ENCODE data around the gene FGF1.

FGF1 gene

GRCh38 chr5:142609142-142609541 is 76.7 kb downstream of the FGF1 start:
- no peak for FAIRE-seq

GRCh38 chr5:142608081-142608480 is 77.8 kb downstream of the FGF1 start:
- no peak for FAIRE-seq

DNA sequence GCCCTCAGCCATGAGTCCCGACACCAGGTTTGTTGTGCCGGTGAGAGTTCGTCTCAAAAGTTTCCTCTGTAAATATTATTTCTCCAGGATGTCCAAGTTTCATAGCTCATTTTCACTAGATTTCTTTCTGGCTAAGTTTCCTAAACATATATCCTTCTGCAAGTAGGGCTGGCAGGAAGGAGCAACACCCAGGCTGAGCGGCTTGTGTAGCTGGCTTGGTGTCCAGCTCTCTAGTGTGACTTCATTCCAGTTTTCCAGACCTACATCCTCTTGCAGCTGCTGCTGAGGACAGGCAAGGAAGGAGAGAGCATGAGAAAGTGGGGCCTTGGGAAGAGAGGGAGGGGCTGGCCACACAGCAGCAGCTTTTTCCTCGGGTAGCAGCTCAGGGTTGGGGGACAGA is 80.3 kb downstream of the FGF1 start:
- FAIRE-seq, result no peak

DNA sequence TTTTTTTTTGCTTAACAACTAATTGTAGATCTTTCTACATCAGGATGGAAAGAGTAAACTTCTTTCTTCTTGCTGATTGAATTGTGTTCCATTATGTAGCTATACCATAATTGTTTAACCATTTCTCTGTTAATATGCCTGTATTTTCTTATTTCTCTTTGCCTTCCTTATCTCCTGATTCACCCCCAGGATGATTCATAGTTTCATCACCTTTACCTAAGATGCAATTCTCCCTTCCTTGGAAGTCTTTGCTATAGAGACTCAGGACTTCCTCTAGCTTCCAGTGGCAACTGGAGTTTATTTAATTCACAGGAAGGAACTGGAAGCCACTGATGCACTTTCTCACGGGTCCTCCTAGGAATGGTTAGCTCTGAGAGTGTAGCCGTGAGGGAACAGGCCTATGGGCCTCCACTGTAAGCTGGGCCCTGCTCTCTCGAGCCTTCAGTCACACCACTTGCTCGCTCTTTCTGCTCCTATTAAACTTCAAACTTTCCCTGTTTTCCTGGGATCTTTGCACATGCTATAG is 83.1 kb downstream of the FGF1 start:
- no peak for FAIRE-seq

- FAIRE-seq, result no peak
These were observed 84.5 kb downstream of the FGF1 start for GRCh38 chr5:142601432-142601831.

- no peak for FAIRE-seq
These were observed 85.1 kb downstream of the FGF1 start for GRCh38 chr5:142600611-142601358.

DNA sequence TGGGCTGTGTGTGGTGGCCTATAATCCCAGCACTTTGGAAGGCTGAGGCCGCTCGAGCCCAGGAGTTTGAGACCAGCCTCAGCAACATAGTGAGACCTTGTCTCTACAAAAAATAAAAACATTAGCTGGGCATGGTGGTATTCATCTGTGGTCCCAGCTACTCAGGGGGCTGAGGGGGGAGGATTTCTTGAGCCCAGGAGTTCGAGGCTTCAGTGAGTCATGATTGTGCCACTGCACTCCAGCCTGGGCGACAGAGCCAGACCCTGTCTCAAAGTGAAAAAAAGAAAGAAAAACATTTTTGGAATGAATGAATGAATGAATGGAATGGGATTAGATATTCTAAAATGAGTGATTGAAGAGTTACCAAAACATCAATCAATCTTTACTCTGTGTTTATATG is 85.8 kb downstream of the FGF1 start:
- no peak for FAIRE-seq

GRCh38 chr5:142598338-142598700 is 87.6 kb downstream of the FGF1 start:
- no peak for FAIRE-seq

- no peak for FAIRE-seq
These were observed 88.1 kb downstream of the FGF1 start for GRCh38 chr5:142597546-142598337.

DNA sequence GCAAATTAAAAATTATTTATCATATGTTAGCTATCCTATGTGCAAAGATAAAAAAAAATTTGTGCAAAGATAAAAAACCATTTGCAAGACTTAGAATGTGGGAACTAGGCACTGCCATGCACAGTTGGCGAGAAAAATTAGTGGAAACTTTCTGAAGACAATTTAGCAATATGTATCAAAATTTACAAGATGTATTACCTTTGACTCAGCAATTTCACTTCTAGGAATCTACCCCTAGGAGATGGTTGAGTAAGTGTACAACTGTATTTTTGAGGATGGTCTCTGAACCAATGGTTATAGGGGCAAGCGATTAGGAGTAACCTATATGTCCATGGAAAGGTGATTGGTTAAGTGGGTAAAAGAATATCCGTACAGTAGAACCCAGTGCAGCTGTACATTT is 88.9 kb downstream of the FGF1 start:
- no peak for FAIRE-seq

DNA sequence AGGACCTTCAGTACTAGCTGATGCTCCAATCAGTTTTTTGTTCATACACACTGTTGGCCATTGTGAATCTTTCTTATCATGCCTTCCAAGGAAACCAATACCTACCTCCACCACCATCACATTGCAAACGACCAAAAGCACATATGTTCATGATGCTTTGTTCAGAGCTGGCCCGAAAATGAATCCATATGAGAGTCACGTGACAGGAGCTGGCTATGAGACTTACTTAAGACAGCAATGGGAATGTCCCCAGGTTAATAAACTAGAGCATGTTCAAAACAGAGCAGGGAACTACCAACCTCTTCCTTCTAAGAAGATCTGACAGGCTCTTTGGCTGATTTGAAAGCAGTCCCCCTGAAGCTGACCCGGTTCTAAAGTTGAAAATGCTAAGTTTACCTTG is 93.5 kb downstream of the FGF1 start:
- FAIRE-seq, result no peak

DNA sequence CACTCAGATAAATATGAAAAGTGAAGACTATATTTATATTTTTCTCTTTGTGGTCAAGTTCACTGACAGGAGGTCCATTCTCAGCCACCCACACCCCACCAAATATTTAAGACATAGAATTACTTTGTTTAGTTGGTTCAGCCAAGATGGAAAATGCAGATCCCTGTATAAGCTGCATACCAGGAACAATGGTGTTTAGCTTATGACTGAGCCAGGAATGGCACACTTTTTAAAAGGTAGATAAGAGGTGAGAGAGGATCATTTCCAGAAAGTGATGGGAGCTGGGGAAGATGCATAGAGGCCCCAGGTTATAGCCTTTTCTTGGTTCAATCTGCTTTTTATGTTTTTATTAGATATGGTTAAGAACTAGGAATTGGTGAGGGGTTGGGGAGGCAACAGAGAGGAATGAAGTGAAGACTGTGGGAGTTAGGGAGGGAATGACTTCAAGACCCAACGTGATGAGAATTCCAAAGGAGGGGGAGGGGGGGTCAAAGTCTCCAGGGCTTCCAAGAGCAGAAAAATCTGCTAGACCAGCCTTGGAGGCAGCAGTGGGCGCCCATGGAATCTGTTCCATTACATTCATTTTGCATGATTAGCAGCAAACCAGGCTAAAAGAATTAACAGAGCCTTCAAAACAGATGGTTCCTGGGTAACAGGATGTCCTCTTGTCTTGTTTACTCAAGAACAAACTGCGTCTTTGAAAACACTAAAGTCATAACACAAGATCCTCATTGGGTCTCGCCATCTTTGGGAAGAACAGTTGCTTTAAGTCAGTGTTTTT is 95.2 kb downstream of the FGF1 start:
- FAIRE-seq, result no peak

DNA sequence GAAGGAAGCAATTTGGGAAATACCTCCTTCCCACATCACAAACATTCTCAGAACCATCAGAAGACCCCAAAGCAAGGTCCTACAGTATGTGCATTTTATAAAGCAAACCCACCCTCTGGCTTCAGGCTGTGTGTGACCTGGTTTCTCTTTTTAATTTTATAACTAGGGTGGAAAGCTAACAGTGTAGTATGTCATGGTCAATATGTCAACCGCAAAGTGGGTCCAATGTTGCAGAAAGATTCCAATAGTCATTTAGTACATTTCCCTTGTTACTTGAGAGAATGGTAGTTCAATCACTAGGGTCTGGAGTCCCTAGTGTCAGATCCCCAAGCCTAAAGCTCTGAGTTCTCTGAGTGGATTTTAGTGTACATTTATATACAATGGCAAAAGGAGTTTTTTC is 96.2 kb downstream of the FGF1 start:
- FAIRE-seq, result no peak

- no peak for FAIRE-seq
These were observed 98.4 kb downstream of the FGF1 start for GRCh38 chr5:142587354-142587965.

DNA sequence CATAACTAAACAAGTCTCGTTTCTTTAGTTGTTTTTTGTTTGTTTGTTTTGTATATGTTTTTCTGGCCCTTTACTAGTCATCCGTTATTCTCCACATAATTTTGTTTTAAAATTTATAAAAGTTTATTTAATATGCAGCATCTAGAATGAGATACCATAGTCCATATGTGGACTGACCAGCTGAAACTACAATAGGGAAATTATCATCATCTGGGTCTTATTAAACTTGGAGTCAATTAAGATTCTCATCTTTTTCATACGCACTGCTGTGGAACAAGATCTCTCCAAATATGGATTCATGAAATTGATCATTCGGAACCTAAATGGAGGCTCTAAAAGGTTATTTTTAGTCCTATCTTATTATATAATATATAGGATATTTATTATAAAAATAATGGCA is 99.3 kb downstream of the FGF1 start:
- no peak for FAIRE-seq

GRCh38 chr5:142585451-142585850 is 100.4 kb downstream of the FGF1 start:
- no peak for FAIRE-seq

DNA sequence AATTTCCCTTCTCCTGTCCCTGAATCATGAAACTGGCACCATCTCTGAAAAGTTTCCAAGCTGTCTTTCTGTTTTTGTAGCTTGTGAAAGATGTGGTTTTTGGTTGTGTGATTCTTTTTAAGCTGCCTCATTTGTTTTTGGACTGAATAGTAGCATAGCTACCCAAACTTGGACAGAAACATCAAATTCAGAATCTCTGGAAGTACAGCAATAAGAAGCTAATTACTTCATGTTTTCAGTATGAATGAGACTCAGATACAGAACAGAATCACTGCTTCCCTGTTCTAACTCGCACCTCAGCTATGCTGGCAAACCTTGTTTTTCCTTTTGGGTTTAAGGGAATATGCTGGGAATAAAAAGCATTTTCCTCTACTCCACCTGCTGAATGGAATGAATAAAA is 101.0 kb downstream of the FGF1 start:
- FAIRE-seq, result no peak

DNA sequence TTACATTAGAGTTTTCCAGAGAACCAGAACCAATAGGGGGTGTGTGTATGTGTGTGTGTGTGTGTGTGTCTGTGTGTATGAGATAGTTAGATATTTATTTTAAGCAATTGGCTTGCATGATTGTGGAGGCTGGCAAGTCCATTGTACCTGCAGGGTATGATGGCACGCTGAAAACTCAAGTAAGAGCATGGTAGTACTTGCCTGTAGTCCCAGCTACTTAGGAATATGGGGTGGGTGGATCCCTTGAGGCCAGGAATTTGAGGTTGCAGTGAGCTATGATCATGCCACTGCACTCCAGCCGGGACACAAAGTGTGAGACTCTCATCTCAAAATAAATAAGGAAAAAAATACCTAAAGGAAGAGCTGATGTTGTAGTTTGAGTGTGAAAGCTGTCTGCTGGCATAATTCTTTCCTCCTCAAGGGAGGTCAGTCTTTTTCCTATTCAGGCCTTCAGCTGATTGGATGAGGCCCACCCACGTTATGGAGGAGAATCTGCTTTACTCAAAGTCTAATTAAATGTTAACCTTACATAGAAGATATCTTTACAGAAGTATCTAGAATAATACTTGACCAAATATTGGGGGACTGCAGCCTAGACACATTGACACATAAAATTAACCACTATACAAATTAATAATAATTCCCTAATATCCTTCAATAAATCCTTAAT is 107.6 kb downstream of the FGF1 start:
- FAIRE-seq, result no peak

GRCh38 chr5:142576804-142577203 is 109.1 kb downstream of the FGF1 start:
- FAIRE-seq, result no peak

DNA sequence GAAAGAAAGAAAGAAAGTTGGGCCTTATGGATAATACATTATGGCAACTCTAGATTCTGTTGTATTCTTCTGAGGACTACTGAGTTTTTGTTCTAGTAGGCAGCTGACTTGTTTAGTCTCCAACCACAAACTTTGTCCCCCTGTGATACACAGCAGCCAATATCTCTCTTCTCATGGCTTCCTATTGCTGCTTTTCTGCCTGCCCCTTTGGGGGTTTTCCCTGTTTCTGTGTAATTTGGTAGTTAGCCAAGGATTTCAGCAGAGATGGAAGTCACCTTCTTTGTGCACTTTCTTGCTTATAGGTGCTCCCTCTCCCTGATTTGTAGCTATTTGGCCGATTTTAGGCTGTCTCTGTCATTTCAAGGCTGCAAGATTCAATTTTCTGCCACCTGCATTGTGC is 109.6 kb downstream of the FGF1 start:
- FAIRE-seq, result no peak

- no peak for FAIRE-seq
These were observed 113.9 kb downstream of the FGF1 start for GRCh38 chr5:142572006-142572405.

- FAIRE-seq, result no peak
These were observed 114.5 kb downstream of the FGF1 start for GRCh38 chr5:142571371-142571770.

Measured in colon (tissue), 2 donors.